NCI-H2171 (cell line): ENCODE data around the gene SLC15A2.

Source experiments
- DNase-seq: peaks from one replicate; lab custom pipeline; 2025; lab: John Stamatoyannopoulos, UW

SLC15A2 gene

GRCh38 chr3:121979734-121980449 is 85.7 kb downstream of the SLC15A2 start:
- no peak for DNase-seq

DNA sequence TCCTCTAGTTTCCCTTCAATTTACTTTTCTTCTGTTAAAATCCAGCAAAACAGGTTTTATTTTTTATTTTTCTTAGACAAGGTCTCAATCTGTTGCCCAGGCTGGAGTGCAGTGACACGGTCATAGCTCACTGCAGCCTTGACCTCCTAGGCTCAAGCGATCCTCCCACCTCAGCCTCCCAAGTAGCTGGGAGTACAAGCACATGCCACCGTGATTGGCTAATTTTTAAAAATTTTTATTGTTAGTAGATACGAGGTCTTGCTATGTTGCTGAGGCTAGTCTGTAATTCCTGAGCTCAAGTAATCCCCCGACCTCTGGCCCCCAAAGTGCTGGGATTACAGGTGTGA is 86.2 kb downstream of the SLC15A2 start:
- no peak for DNase-seq

- no peak for DNase-seq
These were observed 87.3 kb downstream of the SLC15A2 start for GRCh38 chr3:121981473-121981872.

- no peak for DNase-seq
These were observed 91.6 kb downstream of the SLC15A2 start for GRCh38 chr3:121985846-121986245.

DNA sequence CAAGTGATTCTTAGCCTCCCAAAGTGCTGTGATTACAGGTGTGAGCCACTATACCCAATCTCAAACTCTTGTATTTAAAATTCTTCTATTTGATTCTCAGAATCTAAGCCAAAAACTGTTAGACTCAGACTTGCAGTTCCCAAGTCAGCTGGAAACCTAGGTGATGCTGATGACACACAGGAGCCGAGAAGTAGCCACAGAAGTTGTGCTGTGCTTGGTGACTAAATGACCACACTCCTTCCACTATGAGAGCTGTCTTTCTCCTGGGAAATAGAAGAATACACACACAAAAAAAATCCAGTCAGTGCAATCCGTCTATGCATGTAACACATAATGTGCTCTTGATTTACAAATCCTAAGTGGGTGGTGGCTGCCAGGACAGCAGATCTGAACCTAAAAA is 93.9 kb downstream of the SLC15A2 start:
- DNase-seq, result no peak

GRCh38 chr3:121989943-121990342 is 95.7 kb downstream of the SLC15A2 start:
- DNase-seq, result no peak

- DNase-seq, result no peak
These were observed 98.7 kb downstream of the SLC15A2 start for GRCh38 chr3:121992601-121993560.
